Measurements from ENCODE around the gene SYT12. TPM values are rescaled to one million over a fixed set of nuclear protein-coding genes. Genes with fewer than 3 reads are reported as not detected.

SYT12 gene
- total and polyA plus RNA-seq, 2 donors (not counting 3 experiments of a cell fraction or from before 2014, with no cell fraction given) = not detected

DNA sequence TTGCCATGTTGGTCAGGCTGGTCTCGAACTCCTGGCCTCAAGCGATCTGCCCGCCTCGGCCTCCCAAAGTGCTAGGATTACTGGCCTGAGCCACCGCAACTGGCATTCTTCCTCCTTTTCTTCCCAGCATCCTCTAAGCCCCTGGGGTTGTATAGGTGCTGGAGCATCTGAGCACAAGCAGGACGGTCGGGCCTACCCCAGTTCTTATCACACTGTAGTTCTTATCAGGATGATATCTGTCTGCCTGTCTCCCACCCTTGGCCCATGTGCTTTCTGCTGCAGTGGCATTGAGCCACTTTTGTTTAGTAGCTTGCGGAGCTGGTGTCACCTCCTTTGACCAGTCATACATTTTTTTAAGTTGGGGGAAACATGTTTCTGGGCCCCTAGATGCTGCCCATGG lies 35.6 kb downstream of the SYT12 start:
- Histone ChIP-seq H3K4me1 (ENCODE audit: control insufficient read depth, extremely low read depth, insufficient read depth, low read length) (peaks cover 23% of the 10 kb centered on the region), H3K27me3 (ENCODE audit: control insufficient read depth in 2 of 2, insufficient read depth in 2 of 2, low read length in 2 of 2) (no peaks in the 10 kb centered on the region), H2AFZ (ENCODE audit: low read depth, low read length) (no peak overlapping the region), H3K9me1 (replicated peaks; ENCODE audit: control insufficient read depth, extremely low read depth, insufficient read depth, low read length) (no peaks in the 10 kb centered on the region), H3K9ac (replicated peaks; ENCODE audit: extremely low read depth, insufficient read depth, low read length) (no peak overlapping the region), H3K27ac (ENCODE audit: insufficient read depth, low read depth, low read length) (no peak overlapping the region), H4K20me1 (replicated peaks; ENCODE audit: control insufficient read depth, extremely low read depth, insufficient read depth, low read length) (no peaks in the 10 kb centered on the region), H3K79me2 (ENCODE audit: control insufficient read depth, insufficient read depth, low read length) (no peaks in the 10 kb centered on the region), H3K9me3 (replicated peaks; ENCODE audit: control insufficient read depth, insufficient read depth, low read length) (no peaks in the 10 kb centered on the region), H3K4me3 (replicated peaks in 1 of 3; ENCODE audit: insufficient read depth in 1 of 3, low read depth in 1 of 3, low read length in 3 of 3) (no peak overlapping the region), H3K4me2 (ENCODE audit: insufficient read depth, low read length) (no peak overlapping the region), H3K36me3 (ENCODE audit: control insufficient read depth in 2 of 2, extremely low read depth in 1 of 2, insufficient read depth in 2 of 2, low read length in 2 of 2) (no peaks in the 10 kb centered on the region)
- dilution Hi-C loops (cut with MboI; ENCODE audit: extremely low pct_ligation_motif_present, low sequenced_read_pairs) = no loop called here
- FAIRE-seq (no peak), DNase-seq (ENCODE audit: low read depth, low spot score) (no peak)
- ChIA-PET CTCF (no interaction called here), POLR2A (no interaction called here)
- TF ChIP-seq POLR2AphosphoS5 (IDR thresholded peaks at IDR 0.05; ENCODE audit: insufficient read depth, low read depth, low read length) (no peak), MAX (IDR thresholded peaks at IDR 0.05; ENCODE audit: insufficient read depth, insufficient read length) (no peak), POLR2A (IDR thresholded peaks at IDR 0.05; ENCODE audit: low read depth, low read length) (no peak), EZH2 (IDR thresholded peaks at IDR 0.05; ENCODE audit: borderline replicate concordance, low read depth, low read length, severe bottlenecking) (no peak), FOS (IDR thresholded peaks at IDR 0.05; ENCODE audit: borderline replicate concordance, insufficient read depth, low read length) (no peak), JUN (IDR thresholded peaks at IDR 0.05; ENCODE audit: borderline replicate concordance, insufficient read depth, insufficient read length, low read depth) (no peak), GATA2 (IDR thresholded peaks at IDR 0.05; ENCODE audit: insufficient read depth, insufficient read length, low read depth, low read length) (no peak), MYC (IDR thresholded peaks at IDR 0.05; ENCODE audit: low read depth, low read length) (no peak), CTCF (IDR thresholded peaks at IDR 0.05; ENCODE audit: extremely low read depth in 1 of 2, insufficient read depth in 1 of 2, low read depth in 1 of 2, low read length in 2 of 2) (no peak)
- no TSS peak for BruUV-seq (replicated peaks)
- intact Hi-C loops (cut with micrococcal nuclease) = no loop called here
